ENCODE data around the gene SHMT1. TPM values are rescaled to one million over a fixed set of nuclear protein-coding genes. Genes with fewer than 3 reads are reported as not detected.

SHMT1 gene
- total RNA-seq, 1 donor from 2014 or later, result 13.0 TPM

- Histone ChIP-seq H3K27me3 (ENCODE audit: control insufficient read depth, insufficient read depth, low read length) (no peaks in the 10 kb centered on the region), H3K4me3 (ENCODE audit: low read depth, low read length) (no peak overlapping the region), H3K36me3 (ENCODE audit: control insufficient read depth, insufficient read depth, low read length) (peaks cover 5% of the 10 kb centered on the region)
- DNase-seq (ENCODE audit: low read depth), result no peak
- TF ChIP-seq CTCF (IDR thresholded peaks at IDR 0.05; ENCODE audit: insufficient read depth, low read length, poor library complexity, severe bottlenecking), result peak; percentile 19
Observed at GRCh38 chr17:18321309-18321708, 42.0 kb downstream of the SHMT1 start.

- H3K4me3 ChIP-seq (ENCODE audit: low read depth, low read length), result no peak overlapping the region
- no peak for TF ChIP-seq CTCF (IDR thresholded peaks at IDR 0.05; ENCODE audit: insufficient read depth, low read length, poor library complexity, severe bottlenecking)
- no peak for DNase-seq (ENCODE audit: low read depth)
Observed at GRCh38 chr17:18320301-18320700, 43.0 kb downstream of the SHMT1 start.

GRCh38 chr17:18319604-18320256 is 43.6 kb downstream of the SHMT1 start:
- peak; percentile 60 for TF ChIP-seq CTCF (IDR thresholded peaks at IDR 0.05; ENCODE audit: insufficient read depth, low read length, poor library complexity, severe bottlenecking)
- Histone ChIP-seq H3K36me3 (ENCODE audit: control insufficient read depth, insufficient read depth, low read length) (peaks cover 5% of the 10 kb centered on the region), H3K27me3 (ENCODE audit: control insufficient read depth, insufficient read depth, low read length) (no peaks in the 10 kb centered on the region), H3K4me3 (ENCODE audit: low read depth, low read length) (no peak overlapping the region)
- DNase-seq (ENCODE audit: low read depth), result peak; percentile 18

More at GRCh38 chr17:18320301-18320700, 43.0 kb downstream of the SHMT1 start:
- H3K27me3 ChIP-seq (ENCODE audit: control insufficient read depth, insufficient read depth, low read length), result no peaks in the 10 kb centered on the region
- H3K36me3 ChIP-seq (ENCODE audit: control insufficient read depth, insufficient read depth, low read length), result peaks cover 5% of the 10 kb centered on the region

GRCh38 chr17:18318771-18319450 is 44.4 kb downstream of the SHMT1 start:
- no peak for TF ChIP-seq CTCF (IDR thresholded peaks at IDR 0.05; ENCODE audit: insufficient read depth, low read length, poor library complexity, severe bottlenecking)
- peaks cover 5% of the 10 kb centered on the region for H3K36me3 ChIP-seq (ENCODE audit: control insufficient read depth, insufficient read depth, low read length)

GRCh38 chr17:18318117-18318516 is 45.2 kb downstream of the SHMT1 start:
- Histone ChIP-seq H3K4me3 (ENCODE audit: low read depth, low read length) (no peak overlapping the region), H3K27me3 (ENCODE audit: control insufficient read depth, insufficient read depth, low read length) (no peaks in the 10 kb centered on the region), H3K36me3 (ENCODE audit: control insufficient read depth, insufficient read depth, low read length) (peaks cover 5% of the 10 kb centered on the region)
- DNase-seq (ENCODE audit: low read depth), result no peak
- TF ChIP-seq CTCF (IDR thresholded peaks at IDR 0.05; ENCODE audit: insufficient read depth, low read length, poor library complexity, severe bottlenecking), result no peak

More at GRCh38 chr17:18318771-18319450, 44.4 kb downstream of the SHMT1 start:
- Histone ChIP-seq H3K4me3 (ENCODE audit: low read depth, low read length) (no peak overlapping the region), H3K27me3 (ENCODE audit: control insufficient read depth, insufficient read depth, low read length) (no peaks in the 10 kb centered on the region)
- DNase-seq (ENCODE audit: low read depth), result no peak
